ENCODE measurements around the gene TMEM229B.

TMEM229B gene

GRCh38 chr14:67501670-67502069, 13.1 kb upstream of the TMEM229B start:
- DNase-seq (ENCODE audit: low read depth): no peak
- no peak for TF ChIP-seq CTCF (IDR thresholded peaks at IDR 0.05; ENCODE audit: control insufficient read depth, insufficient read depth, low read depth, low read length, missing control alignments)
- H3K4me3 ChIP-seq (ENCODE audit: control insufficient read depth, low read depth, low read length): no peak overlapping the region

GRCh38 chr14:67500981-67501380, 12.5 kb upstream of the TMEM229B start:
- TF ChIP-seq CTCF (IDR thresholded peaks at IDR 0.05; ENCODE audit: control insufficient read depth, insufficient read depth, low read depth, low read length, missing control alignments): no peak
- no peak for DNase-seq (ENCODE audit: low read depth)
- H3K4me3 ChIP-seq (ENCODE audit: control insufficient read depth, low read depth, low read length): no peak overlapping the region

- TF ChIP-seq CTCF (IDR thresholded peaks at IDR 0.05; ENCODE audit: control insufficient read depth, insufficient read depth, low read depth, low read length, missing control alignments): no peak
- no peak for DNase-seq (ENCODE audit: low read depth)
- H3K4me3 ChIP-seq (ENCODE audit: control insufficient read depth, low read depth, low read length): no peak overlapping the region
Measured at GRCh38 chr14:67497716-67498115, 9.2 kb upstream of the TMEM229B start.

GRCh38 chr14:67497216-67497615, 8.7 kb upstream of the TMEM229B start:
- no peak for DNase-seq (ENCODE audit: low read depth)
- H3K4me3 ChIP-seq (ENCODE audit: control insufficient read depth, low read depth, low read length): no peak overlapping the region
- TF ChIP-seq CTCF (IDR thresholded peaks at IDR 0.05; ENCODE audit: control insufficient read depth, insufficient read depth, low read depth, low read length, missing control alignments): no peak

GRCh38 chr14:67495827-67496226, 7.3 kb upstream of the TMEM229B start:
- DNase-seq (ENCODE audit: low read depth): no peak
- TF ChIP-seq CTCF (IDR thresholded peaks at IDR 0.05; ENCODE audit: control insufficient read depth, insufficient read depth, low read depth, low read length, missing control alignments): no peak
- no peak overlapping the region for H3K4me3 ChIP-seq (ENCODE audit: control insufficient read depth, low read depth, low read length)

GRCh38 chr14:67493092-67493717, 4.7 kb upstream of the TMEM229B start:
- no peak for TF ChIP-seq CTCF (IDR thresholded peaks at IDR 0.05; ENCODE audit: control insufficient read depth, insufficient read depth, low read depth, low read length, missing control alignments)
- DNase-seq (ENCODE audit: low read depth): no peak
- no peak overlapping the region for H3K4me3 ChIP-seq (ENCODE audit: control insufficient read depth, low read depth, low read length)

GRCh38 chr14:67492538-67492937, 4.0 kb upstream of the TMEM229B start:
- H3K4me3 ChIP-seq (ENCODE audit: control insufficient read depth, low read depth, low read length): no peak overlapping the region
- TF ChIP-seq CTCF (IDR thresholded peaks at IDR 0.05; ENCODE audit: control insufficient read depth, insufficient read depth, low read depth, low read length, missing control alignments): no peak
- no peak for DNase-seq (ENCODE audit: low read depth)

All from AG09309 (cell line).